Stimulated activated CD8-positive, alpha-beta memory T cell treated with anti-CD3 and anti-CD28 coated beads, Interleukin-4, amount 100 ng/mL, for 1 hour (primary cell): ENCODE measurements around the gene KMT5B.

Source experiments
- DNase-seq, 2 donors: peaks; one replicate each; pipeline ENCODE4 v3.0.0-alpha.2; 2020; ENCODE audit warnings: low read depth in 2 of 2, low spot score in 1 of 2

The KMT5B gene

DNA sequence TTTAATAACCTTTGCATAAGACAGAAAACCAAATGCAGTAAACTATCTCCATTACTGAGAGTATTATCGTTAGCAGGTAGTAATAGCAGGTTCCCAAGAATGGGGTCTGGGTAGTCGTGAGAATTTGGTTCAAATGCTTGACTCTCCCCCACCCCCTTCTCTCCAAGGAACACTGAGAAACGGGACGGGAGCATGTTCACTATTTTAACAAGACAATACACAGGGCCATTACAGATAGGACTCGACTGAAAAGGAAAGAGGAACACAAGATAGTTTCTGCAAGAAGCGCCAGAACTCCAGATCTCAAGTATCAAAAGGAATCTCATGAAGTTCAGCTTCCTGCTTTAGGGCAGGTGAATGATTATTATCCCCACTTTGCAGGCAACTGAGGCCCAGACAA, 27.0 kb downstream of the KMT5B start:
- no peak for DNase-seq

DNA sequence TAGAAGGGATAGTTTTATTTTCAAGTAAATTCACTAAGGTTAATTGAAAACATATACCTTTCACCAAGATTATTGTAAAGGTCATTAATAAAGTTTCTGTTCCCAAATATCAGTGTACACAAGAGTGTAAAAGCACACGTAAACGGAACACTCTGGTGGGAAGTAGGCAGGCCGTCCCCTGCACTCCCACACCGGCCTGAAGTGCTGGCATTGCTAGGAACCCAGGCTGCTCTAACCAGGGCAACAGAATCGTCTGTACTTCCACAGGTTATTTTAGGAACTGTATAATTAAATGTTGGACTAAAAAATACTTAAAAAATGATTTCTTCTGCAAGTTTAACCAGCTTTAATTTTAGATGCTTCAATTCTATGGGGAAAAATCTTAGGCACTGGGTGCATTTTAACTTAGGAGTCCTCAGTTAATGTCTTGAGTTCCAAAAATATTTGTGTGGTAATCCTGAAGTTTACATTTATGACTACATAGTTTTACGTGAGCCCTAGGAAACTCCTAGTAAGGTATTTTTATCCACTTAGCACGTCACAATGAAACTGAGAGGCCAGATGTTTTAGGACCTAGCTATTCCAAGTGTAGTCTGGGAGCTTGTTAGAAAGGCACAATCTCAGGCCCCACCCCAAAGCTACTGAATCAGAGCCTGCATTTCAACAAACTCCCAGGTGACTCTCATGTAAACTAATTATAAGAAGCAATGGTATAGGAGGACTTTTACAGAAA, 31.2 kb downstream of the KMT5B start:
- DNase-seq, result no peak

DNA sequence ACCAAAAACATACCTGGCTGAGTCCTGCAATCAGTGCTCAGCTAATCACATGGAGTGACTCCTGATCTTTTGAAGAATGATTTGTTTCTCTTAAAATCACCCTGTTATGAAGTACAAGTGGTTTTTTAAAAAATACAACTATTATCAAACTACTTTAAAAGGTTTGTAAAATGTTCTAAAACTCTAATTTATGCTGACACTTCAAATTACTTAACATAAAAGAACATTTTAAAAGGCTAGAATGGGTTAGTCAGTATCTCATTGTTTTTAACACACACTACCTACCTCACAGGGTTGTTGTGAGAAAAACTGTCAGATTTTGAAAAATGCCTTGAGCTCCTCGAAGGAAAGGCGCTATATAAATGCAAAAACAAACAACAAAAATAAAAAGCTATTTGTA, 33.2 kb downstream of the KMT5B start:
- no peak for DNase-seq

DNA sequence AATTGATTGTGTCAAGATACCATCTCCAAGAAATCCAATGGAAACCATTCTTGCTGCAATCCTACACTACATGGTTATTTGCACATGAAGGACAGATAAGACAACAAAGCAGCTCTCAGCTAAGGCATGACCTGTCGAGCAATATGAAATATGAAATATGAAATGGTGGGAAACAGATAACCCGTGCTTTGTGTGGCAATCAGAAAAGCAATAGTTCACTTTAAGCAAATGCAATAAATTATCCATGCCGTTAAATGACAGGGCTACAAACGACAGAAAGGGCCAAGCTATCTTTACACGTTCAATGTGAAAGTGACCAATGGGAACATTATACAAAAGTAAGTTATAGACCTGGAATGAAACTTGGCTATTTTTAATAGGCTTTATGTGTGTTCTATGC, 35.2 kb downstream of the KMT5B start:
- DNase-seq, result no peak

DNA sequence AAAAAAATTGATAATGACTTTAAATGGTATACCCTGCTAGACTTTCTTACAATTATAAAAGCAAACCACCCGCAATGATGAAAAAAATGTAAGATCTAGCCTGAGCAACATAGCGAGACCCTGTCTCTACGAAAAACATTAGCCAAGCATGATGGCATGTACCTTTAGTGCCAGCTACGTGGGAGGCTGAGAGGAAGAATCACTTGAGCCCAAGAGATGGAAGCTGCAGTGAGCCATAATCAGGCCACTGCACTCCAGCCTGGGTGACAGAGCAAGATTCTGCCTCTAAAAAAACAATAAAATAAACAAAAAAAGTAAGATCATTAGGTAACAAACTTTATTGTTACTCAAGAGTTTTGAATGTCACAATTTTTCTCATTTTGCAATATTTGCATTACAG, 39.2 kb downstream of the KMT5B start:
- no peak for DNase-seq

GRCh38 chr11:68169442-68169841, 43.7 kb downstream of the KMT5B start:
- DNase-seq, result no peak

- no peak for DNase-seq
Measured at GRCh38 chr11:68168694-68169093, 44.4 kb downstream of the KMT5B start.

DNA sequence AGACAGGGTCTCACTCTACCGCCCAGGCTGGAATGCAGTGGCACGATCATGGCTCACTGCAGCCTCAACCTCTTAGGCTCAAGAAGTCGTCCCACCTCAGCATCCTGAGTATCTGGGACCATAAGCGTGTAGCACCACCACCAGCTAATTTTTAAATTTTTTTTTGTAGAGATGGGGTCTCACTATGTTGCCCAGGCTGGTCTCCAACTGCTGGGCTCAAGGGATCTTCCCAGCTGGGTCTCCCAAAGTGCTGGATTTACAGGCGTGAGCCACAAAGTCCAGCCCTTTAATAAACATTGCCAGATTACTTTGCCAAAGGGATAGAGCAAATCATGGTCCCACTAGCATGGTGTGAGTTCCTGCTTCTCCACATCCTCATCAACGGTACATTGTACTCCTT, 45.6 kb downstream of the KMT5B start:
- no peak for DNase-seq

GRCh38 chr11:68166969-68167368, 46.1 kb downstream of the KMT5B start:
- no peak for DNase-seq

DNA sequence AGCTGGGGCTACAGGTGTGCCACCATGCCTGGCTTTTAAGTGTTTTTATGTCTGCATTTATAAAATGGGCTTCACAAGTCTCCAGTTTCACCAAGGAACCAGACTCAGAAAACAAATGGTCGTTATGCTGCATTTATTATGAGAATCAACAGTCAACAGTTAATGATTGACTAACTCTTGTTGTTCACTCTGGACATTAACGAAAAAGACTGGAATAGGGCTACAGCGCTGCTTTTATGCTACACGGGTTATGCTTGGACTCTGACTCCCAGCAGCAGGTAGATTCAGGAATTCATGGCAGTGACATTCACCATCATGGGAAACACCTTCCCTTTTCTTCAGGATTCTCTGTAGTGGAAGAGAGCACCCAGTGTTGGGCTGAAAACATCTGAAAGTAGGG, 47.5 kb downstream of the KMT5B start:
- no peak for DNase-seq

DNA sequence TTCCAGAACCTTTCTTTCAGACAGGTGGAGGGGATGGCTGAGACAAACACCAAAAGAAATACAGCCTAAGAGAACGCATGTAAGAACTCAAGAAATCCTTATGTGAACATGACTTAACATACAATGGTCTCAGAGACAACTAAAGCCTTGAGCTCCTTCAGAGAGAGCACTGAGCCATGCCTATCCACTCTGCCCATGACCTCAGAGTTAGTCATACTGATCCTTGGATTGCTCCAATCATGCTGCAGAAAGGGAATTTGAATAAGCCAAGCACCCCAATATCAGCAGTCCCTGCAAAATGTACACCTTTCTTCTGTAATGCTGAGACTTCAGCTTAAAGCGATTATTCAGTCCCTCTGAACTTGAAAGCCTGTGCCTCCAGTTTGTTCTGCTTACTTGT, 48.7 kb downstream of the KMT5B start:
- no peak for DNase-seq

DNA sequence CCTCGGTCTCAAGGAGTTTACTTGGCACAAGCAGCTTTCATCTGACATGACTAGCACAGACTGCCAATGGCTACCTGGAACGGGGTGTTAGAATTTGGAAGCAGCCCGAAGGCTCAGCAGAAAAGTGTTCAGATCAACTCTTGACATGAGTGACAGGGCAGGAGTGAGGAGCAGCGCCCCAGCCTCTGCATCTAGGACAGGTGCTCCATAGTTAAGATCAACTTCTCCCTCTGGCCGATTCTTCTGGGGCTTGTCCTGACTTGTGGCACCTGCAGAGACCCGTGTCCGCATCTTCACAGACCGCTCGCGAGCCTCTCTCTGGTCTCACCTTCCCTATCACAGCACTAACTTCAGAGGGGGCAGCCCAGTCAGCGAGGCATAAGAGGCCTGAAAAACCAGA, 49.4 kb downstream of the KMT5B start:
- DNase-seq, result no peak

- DNase-seq, result no peak
Measured at GRCh38 chr11:68160100-68160695, 52.9 kb downstream of the KMT5B start.

DNA sequence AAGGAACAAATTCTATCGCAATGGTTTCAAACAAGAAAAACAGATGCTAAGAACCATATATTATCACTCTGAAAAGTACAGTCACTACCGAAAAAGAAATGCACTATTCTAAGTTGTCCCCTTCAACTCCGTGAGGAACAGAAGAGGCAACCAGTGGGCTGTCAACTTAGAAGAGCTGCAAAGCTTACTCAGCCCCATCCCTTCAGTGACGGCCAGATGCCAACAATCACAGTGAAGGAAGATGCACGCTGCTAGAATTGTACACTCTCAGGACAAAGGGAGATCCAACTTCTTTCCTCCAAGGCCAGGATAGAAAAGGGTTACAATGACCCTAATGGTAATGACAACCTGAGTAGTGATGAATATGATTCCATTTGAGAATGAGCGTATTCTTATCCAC, 53.4 kb downstream of the KMT5B start:
- no peak for DNase-seq

DNA sequence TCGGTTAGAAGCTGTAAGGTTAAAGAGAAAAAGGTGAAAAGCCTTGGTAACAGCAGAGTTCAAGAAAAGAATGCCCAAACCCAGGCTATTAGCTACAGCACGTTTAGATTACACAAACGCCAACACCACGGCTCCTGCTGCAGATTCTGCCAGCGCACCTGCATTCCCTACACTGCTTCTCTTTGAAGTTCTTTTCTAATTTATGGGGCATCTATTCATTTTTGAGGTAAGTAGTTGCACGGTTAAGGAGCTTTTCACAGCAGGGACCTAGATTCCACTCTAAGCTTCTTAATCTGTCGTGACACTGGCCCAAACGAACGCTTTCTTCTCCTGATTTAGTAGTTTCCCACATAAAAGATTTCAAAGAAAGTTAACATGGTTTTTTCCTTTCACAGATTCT, 53.9 kb downstream of the KMT5B start:
- no peak for DNase-seq

- no peak for DNase-seq
Measured at GRCh38 chr11:68158580-68158979, 54.5 kb downstream of the KMT5B start.

DNA sequence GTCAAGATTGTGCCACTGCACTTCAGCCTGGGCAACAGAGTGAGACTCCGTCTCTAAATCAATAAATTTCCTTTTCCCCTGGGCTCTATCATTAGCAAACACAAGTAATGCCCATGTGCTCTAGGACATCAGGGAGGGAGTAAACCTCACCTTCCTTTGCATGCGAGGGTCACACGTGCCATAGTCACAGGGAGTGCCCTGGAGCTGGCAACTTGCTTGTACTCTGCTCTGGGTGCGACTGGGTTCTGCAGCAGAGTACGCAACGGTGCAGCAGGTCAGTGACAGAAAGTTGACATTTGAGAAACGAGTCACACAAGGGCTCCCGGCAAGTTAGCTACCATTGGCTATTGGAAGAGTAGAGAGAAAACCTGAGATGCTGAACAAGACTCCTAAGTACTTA, 59.4 kb downstream of the KMT5B start:
- no peak for DNase-seq

- no peak for DNase-seq
Measured at GRCh38 chr11:68150037-68150436, 63.1 kb downstream of the KMT5B start.

DNA sequence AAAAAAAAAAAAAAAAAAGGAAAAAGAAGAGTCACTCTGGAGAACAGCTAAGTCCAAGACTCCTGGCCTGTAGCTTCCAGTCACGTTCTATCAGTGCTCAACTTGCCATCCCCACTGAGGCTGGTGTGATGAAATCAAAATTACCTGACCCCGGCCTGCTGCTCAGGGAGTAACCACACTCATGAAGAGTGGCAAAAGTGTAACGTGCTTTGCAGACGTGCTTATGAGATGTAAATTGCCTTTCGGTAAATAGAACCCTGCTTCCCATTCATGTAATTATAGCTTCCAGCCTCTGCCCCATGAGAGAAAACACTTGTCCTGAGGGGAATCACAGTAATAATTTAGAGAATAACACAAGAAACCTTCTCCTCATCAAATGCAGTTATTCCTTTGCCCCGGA, 63.7 kb downstream of the KMT5B start:
- DNase-seq, result no peak

GRCh38 chr11:68148879-68149278, 64.2 kb downstream of the KMT5B start:
- DNase-seq, result no peak

DNA sequence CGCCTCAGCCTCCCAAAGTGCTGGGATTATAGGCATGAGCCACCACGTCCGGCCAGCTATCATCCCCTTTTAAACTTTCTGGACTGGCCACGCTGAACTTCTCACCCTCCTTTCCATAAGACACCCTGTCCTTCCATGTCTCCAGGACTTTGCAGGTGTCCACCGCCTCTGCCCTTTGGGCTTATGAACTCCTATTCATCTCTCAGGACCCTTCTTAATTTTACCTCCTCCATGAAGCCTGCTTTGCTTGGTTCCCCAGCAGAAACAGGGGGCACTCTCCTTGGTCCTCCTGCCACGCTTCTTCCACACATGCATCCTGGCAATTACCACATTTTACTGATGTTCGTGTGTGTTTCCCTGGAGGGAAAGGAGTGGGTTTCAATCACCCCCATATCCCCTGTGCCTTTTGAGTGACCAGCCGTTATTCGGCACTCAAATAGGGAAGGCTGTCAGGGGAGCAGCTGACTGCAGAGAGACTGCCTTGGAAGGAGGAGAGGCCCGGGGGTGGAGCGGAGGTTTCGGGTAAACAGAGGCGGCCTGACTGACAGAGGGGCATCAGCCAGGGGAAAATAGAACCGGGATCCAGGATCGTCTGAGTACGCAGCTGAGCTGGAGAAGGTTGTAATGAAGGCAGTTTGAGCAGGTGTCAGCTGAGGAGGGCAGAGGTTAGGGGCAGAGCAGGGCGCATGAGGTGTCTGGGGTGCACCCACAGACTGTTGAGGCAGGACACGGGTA, 64.9 kb downstream of the KMT5B start:
- DNase-seq, result no peak

GRCh38 chr11:68146704-68147474, 66.2 kb downstream of the KMT5B start:
- no peak for DNase-seq
